HepG2 (cell line): ENCODE data around the gene SEMA3C. TPM values are rescaled to one million over a fixed set of nuclear protein-coding genes. Genes with fewer than 3 reads are reported as not detected.

Source experiments
- ATAC-seq: fragments of 200-7000 bp; cut with Tn5 transposase; 3 replicates; pipeline ENCODE4 v1.9.1; 2020; ENCODE audit warnings: mild to moderate bottlenecking, moderate library complexity
- BruUV-seq: library from RNA; stranded (reverse); fragments of 400-500 nt; replicated peaks from 2 replicates; lab custom pipeline; 2021; lab: Mats Ljungman, UMichigan
- CTCF ChIA-PET: fragments of 300-600 bp; formaldehyde crosslinking; extraction: SDS; loops from one replicate; lab custom pipeline; 2021; ENCODE audit warnings: low total read pairs, inconsistent platforms, low intra/inter-chr PET ratio; lab: Yijun Ruan, JAX
- POLR2A ChIA-PET: fragments of 350-600 bp; sonication (Branson Sonifier 250); formaldehyde crosslinking; loops from one replicate; lab custom pipeline; 2020; ENCODE audit warnings: antibody characterized with exemption, inconsistent platforms; lab: Yijun Ruan, JAX
- DNase-seq: peaks from one replicate; pipeline ENCODE4 v3.0.0-alpha.2; 2015; ENCODE audit warnings: low spot score
- FAIRE-seq: peaks from 3 replicates; lab custom pipeline; 2011; peaks lifted over from hg19 to GRCh38; lab: Jason Lieb, UNC
- H2AFZ ChIP-seq: one replicate; pipeline ENCODE4 v1.6.1; 2011; ENCODE audit warnings: low read length, inconsistent platforms
- H3K27ac ChIP-seq: fragments of 300-600 bp; 3 replicates; pipeline ENCODE4 v1.8.0; 2011; ENCODE audit warnings: mixed run types, mild to moderate bottlenecking, mixed read lengths, low read length, inconsistent platforms; ENCODE audit not compliant: insufficient read depth; ENCODE audit errors: extremely low read length
- H3K27me3 ChIP-seq, 2 experiments: fragments of 200-600 bp in 1 of 2; 2 replicates in 1 of 2; 3 replicates in 1 of 2; pipeline versions ENCODE4 v1.6.0 to v1.8.0; 2011; ENCODE audit warnings: low read length in 2 of 2, mild to moderate bottlenecking in 2 of 2, moderate library complexity in 2 of 2, inconsistent platforms in 1 of 2; ENCODE audit not compliant: insufficient read depth in 2 of 2, control insufficient read depth in 1 of 2
- H3K36me3 ChIP-seq, 2 experiments: fragments of 200-600 bp in 1 of 2; replicated peaks in 1 of 2; 2 replicates in 1 of 2; 3 replicates in 1 of 2; pipeline versions ENCODE4 v1.5.1 to v1.8.0; 2011; ENCODE audit warnings: low read length in 2 of 2, inconsistent platforms in 1 of 2; ENCODE audit not compliant: insufficient read depth in 2 of 2, control insufficient read depth in 1 of 2
- H3K4me1 ChIP-seq: 2 replicates; pipeline ENCODE4 v1.5.1; 2012; ENCODE audit warnings: low read length, inconsistent platforms; ENCODE audit not compliant: insufficient read depth
- H3K4me2 ChIP-seq: 2 replicates; pipeline ENCODE4 v1.6.0; 2011; ENCODE audit warnings: low read depth, low read length, inconsistent platforms
- H3K4me3 ChIP-seq, 3 experiments: fragments of 200-600 bp in 1 of 3; sonication (generic), shearing (Covaris generic) in 1 of 3; replicated peaks in 1 of 3; 2 replicates each; pipeline ENCODE4 v1.5.1; 2011 to 2016; ENCODE audit warnings: low read length in 3 of 3, inconsistent platforms in 2 of 3, low read depth in 2 of 3, mild to moderate bottlenecking in 2 of 3, control low read depth in 1 of 3, mixed read lengths in 1 of 3; ENCODE audit not compliant: insufficient read depth in 1 of 3
- H3K79me2 ChIP-seq: one replicate; pipeline ENCODE4 v1.6.1; 2011; ENCODE audit warnings: low read length, inconsistent platforms; ENCODE audit not compliant: insufficient read depth
- H3K9ac ChIP-seq: 2 replicates; pipeline ENCODE4 v1.6.0; 2011; ENCODE audit warnings: mild to moderate bottlenecking, low read depth, low read length, inconsistent platforms; ENCODE audit not compliant: insufficient read depth
- H3K9me3 ChIP-seq: 2 replicates; pipeline ENCODE4 v1.5.1; 2012; ENCODE audit warnings: mild to moderate bottlenecking, low read length
- H4K20me1 ChIP-seq: 2 replicates; pipeline ENCODE4 v1.6.0; 2011; ENCODE audit warnings: inconsistent platforms, mild to moderate bottlenecking, low read length, moderate library complexity; ENCODE audit not compliant: insufficient read depth
- CBX5 ChIP-seq: sonication (generic); formaldehyde crosslinking; IDR thresholded peaks from 2 replicates; pipeline ENCODE4 v1.4.0; 2020; ENCODE audit warnings: missing genetic modification reagents, borderline replicate concordance
- FIP1L1 ChIP-seq: fragments of 200-400 bp; formaldehyde crosslinking; IDR thresholded peaks from 2 replicates; pipeline ENCODE4 v1.6.1; 2018; ENCODE audit warnings: low read depth, mild to moderate bottlenecking, low read length, moderate library complexity, borderline replicate concordance; ENCODE audit not compliant: insufficient read depth
- PITX1 ChIP-seq: sonication (generic); formaldehyde crosslinking; IDR thresholded peaks from 2 replicates; pipeline ENCODE4 v1.5.1; 2020; ENCODE audit warnings: mild to moderate bottlenecking, missing genetic modification reagents
- TEAD3 ChIP-seq: optimal IDR thresholded peaks from 2 replicates; pipeline ENCODE3; 2016; ENCODE audit warnings: borderline replicate concordance
- USF2 ChIP-seq, 2 experiments: sonication (generic) in 1 of 2; formaldehyde crosslinking in 1 of 2; IDR thresholded peaks; 2 replicates each; pipeline versions ENCODE4 v1.5.1 to v1.6.1; 2011 to 2020; ENCODE audit warnings: borderline replicate concordance in 1 of 2, low read depth in 1 of 2, low read length in 1 of 2, mild to moderate bottlenecking in 1 of 2, missing genetic modification reagents in 1 of 2, moderate library complexity in 1 of 2
- ZNF619 ChIP-seq: sonication (generic); formaldehyde crosslinking; IDR thresholded peaks from 2 replicates; pipeline ENCODE4 v1.4.0; 2020; ENCODE audit warnings: mild to moderate bottlenecking, missing genetic modification reagents
- WGBS: methylation state at CpG from one replicate; pipeline ENCODE4 v1.1.6; 2017; ENCODE audit warnings: low lambda C conversion rate; 5-methylcytosine and 5-hydroxymethylcytosine counted together
- in situ Hi-C: cut with HindIII; loops from 2 replicates; pipeline ENCODE4 v1.10.0; 2017; ENCODE audit warnings: low pct_unique_long_range_greater_than_20kb; ENCODE audit not compliant: extremely low pct_ligation_motif_present
- intact Hi-C: fragments of 100-400 bp; cut with micrococcal nuclease; formaldehyde crosslinking; loops from one replicate; pipeline ENCODE4 v1.10.0; 2022; ENCODE audit not compliant: unreplicated experiment
- polyA plus RNA-seq, 8 experiments: library from polyadenylated mRNA; depleted of rRNA in 3 of 8; stranded (reverse) in 7 of 8; unstranded in 1 of 8; fragments of >200 nt; fragmentation: Illumina TruSeq in 4 of 8; extraction: Trizol in 4 of 8; gene quantifications; 2 replicates each; pipeline versions ENCODE4 v1.2.1 to v1.2.3, GENCODE V29; 2011 to 2016; ENCODE audit warnings: low read depth in 4 of 8, missing spikeins in 1 of 8, mixed read lengths in 1 of 8; ENCODE audit not compliant: insufficient read depth in 1 of 8
- total RNA-seq, 5 experiments: library from RNA; depleted of rRNA; stranded (reverse); fragments of >200 nt; fragmentation: Illumina TruSeq; extraction: Trizol; gene quantifications; 2 replicates each; pipeline ENCODE4 v1.2.3, GENCODE V29; 2016; ENCODE audit warnings: low read depth in 1 of 5
- TF ChIP-seq, protein P1 (sequence below): sonication (generic); formaldehyde crosslinking; IDR thresholded peaks from 2 replicates; pipeline ENCODE4 v1.4.0; 2020; ENCODE audit warnings: missing genetic modification reagents
- TF ChIP-seq, protein P2 (sequence below): sonication (generic); formaldehyde crosslinking; IDR thresholded peaks from 2 replicates; pipeline ENCODE4 v1.4.0; 2020; ENCODE audit warnings: mild to moderate bottlenecking, missing genetic modification reagents

The SEMA3C gene
- total and polyA plus RNA-seq, 2 of the 13 experiments (the other 11 are each of a cell fraction or from before 2014, with no cell fraction given) = 0.05 to 0.13 TPM

GRCh38 chr7:80806663-80807062, 112.2 kb downstream of the SEMA3C start:
- Histone ChIP-seq H3K27ac (no peak overlapping the region), H3K79me2 (no peaks in the 10 kb centered on the region), H3K4me3 (no peak overlapping the region), H2AFZ (no peak overlapping the region), H4K20me1 (no peaks in the 10 kb centered on the region), H3K9me3 (no peaks in the 10 kb centered on the region), H3K9ac (no peak overlapping the region), H3K36me3 (no peaks in the 10 kb centered on the region), H3K4me1 (no peaks in the 10 kb centered on the region), H3K27me3 (no peaks in the 10 kb centered on the region), H3K4me2 (no peak overlapping the region)
- ChIA-PET POLR2A (no interaction called here), CTCF (no interaction called here)
- DNase-seq (no peak), FAIRE-seq (no peak), ATAC-seq (no peak)
- 8% methylated on average over 6 of the region's 6 CpGs for WGBS
- no TSS peak for BruUV-seq
- in situ Hi-C loops = no loop called here
- intact Hi-C loops = no loop called here
- TF ChIP-seq USF2 (IDR thresholded peaks at IDR 0.05; ENCODE audit: low read depth, low read length) = no peak
- no peak for TF ChIP-seq USF2 (CRISPR knock-in tag; IDR thresholded peaks at IDR 0.05; ENCODE audit: borderline replicate concordance)
- TF ChIP-seq, protein P1, sequence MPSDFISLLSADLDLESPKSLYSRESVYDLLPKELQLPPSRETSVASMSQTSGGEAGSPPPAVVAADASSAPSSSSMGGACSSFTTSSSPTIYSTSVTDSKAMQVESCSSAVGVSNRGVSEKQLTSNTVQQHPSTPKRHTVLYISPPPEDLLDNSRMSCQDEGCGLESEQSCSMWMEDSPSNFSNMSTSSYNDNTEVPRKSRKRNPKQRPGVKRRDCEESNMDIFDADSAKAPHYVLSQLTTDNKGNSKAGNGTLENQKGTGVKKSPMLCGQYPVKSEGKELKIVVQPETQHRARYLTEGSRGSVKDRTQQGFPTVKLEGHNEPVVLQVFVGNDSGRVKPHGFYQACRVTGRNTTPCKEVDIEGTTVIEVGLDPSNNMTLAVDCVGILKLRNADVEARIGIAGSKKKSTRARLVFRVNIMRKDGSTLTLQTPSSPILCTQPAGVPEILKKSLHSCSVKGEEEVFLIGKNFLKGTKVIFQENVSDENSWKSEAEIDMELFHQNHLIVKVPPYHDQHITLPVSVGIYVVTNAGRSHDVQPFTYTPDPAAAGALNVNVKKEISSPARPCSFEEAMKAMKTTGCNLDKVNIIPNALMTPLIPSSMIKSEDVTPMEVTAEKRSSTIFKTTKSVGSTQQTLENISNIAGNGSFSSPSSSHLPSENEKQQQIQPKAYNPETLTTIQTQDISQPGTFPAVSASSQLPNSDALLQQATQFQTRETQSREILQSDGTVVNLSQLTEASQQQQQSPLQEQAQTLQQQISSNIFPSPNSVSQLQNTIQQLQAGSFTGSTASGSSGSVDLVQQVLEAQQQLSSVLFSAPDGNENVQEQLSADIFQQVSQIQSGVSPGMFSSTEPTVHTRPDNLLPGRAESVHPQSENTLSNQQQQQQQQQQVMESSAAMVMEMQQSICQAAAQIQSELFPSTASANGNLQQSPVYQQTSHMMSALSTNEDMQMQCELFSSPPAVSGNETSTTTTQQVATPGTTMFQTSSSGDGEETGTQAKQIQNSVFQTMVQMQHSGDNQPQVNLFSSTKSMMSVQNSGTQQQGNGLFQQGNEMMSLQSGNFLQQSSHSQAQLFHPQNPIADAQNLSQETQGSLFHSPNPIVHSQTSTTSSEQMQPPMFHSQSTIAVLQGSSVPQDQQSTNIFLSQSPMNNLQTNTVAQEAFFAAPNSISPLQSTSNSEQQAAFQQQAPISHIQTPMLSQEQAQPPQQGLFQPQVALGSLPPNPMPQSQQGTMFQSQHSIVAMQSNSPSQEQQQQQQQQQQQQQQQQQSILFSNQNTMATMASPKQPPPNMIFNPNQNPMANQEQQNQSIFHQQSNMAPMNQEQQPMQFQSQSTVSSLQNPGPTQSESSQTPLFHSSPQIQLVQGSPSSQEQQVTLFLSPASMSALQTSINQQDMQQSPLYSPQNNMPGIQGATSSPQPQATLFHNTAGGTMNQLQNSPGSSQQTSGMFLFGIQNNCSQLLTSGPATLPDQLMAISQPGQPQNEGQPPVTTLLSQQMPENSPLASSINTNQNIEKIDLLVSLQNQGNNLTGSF = no peak
- TF ChIP-seq TEAD3 = no peak
- no peak for TF ChIP-seq CBX5
- no peak for TF ChIP-seq PITX1
- TF ChIP-seq, protein P2, sequence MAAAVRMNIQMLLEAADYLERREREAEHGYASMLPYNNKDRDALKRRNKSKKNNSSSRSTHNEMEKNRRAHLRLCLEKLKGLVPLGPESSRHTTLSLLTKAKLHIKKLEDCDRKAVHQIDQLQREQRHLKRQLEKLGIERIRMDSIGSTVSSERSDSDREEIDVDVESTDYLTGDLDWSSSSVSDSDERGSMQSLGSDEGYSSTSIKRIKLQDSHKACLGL = no peak
- TF ChIP-seq FIP1L1 = no peak
- no peak for TF ChIP-seq ZNF619
